ENCODE results near the gene ACTL8.

GRCh38 chr1:17808816-17809215 lies 53.7 kb downstream of the ACTL8 start:
- no peak for TF ChIP-seq CTCF (conservative IDR thresholded peaks at IDR 0.05 in 1 of 2, IDR thresholded peaks at IDR 0.05 in 1 of 2; ENCODE audit: low read depth in 1 of 2, low read length in 2 of 2)
- TF ChIP-seq EZH2 (IDR thresholded peaks at IDR 0.05; ENCODE audit: low read length, missing control alignments), result no peak
